Astrocyte of the cerebellum (primary cell): ENCODE measurements around the gene CREB3L1.

Experiments used
- DNase-seq: peaks from one replicate; pipeline ENCODE4 v3.0.0-alpha.2; 2011; ENCODE audit warnings: low read depth
- H3K4me3 ChIP-seq: 2 replicates; pipeline ENCODE4 v1.5.1; 2011; ENCODE audit warnings: mild to moderate bottlenecking, low read depth, low read length, moderate library complexity
- CTCF ChIP-seq: IDR thresholded peaks from 2 replicates; pipeline ENCODE4 v1.5.1; 2012; ENCODE audit warnings: low read length, low read depth, moderate library complexity, mild to moderate bottlenecking; ENCODE audit errors: missing control alignments
- in situ Hi-C: cut with HindIII; loops from 2 replicates; pipeline ENCODE4 v1.10.0; 2017; ENCODE audit warnings: low sequenced_read_pairs

CREB3L1 gene

GRCh38 chr11:46248289-46249102 is 29.0 kb upstream of the CREB3L1 start:
- in situ Hi-C loops = no loop called here
- no peak for TF ChIP-seq CTCF
- H3K4me3 ChIP-seq = no peak overlapping the region
- DNase-seq = peak; percentile 77

- H3K4me3 ChIP-seq = no peak overlapping the region
- in situ Hi-C loops = no loop called here
- no peak for DNase-seq
- no peak for TF ChIP-seq CTCF
Measured at GRCh38 chr11:46249103-46249937, 28.1 kb upstream of the CREB3L1 start.

GRCh38 chr11:46249938-46250744 is 27.3 kb upstream of the CREB3L1 start:
- H3K4me3 ChIP-seq = no peak overlapping the region
- in situ Hi-C loops = no loop called here
- no peak for TF ChIP-seq CTCF
- no peak for DNase-seq

- DNase-seq = no peak
- in situ Hi-C loops = no loop called here
- no peak overlapping the region for H3K4me3 ChIP-seq
- TF ChIP-seq CTCF = no peak
Measured at GRCh38 chr11:46250745-46251052, 26.8 kb upstream of the CREB3L1 start.

- no peak for TF ChIP-seq CTCF
- DNase-seq = no peak
- in situ Hi-C loops = no loop called here
- no peak overlapping the region for H3K4me3 ChIP-seq
Measured at GRCh38 chr11:46251954-46252353, 25.5 kb upstream of the CREB3L1 start.

- no peak overlapping the region for H3K4me3 ChIP-seq
- in situ Hi-C loops = no loop called here
- TF ChIP-seq CTCF = no peak
- no peak for DNase-seq
Measured at GRCh38 chr11:46252373-46252914, 25.0 kb upstream of the CREB3L1 start.
